ENCODE measurements around the gene NEDD1. TPM values are rescaled to one million over a fixed set of nuclear protein-coding genes. Genes with fewer than 3 reads are reported as not detected.

Gene NEDD1
- total and polyA plus RNA-seq, 4 donors, result 4.9 to 34.1 (median 10.3) TPM

- H3K27me3 ChIP-seq (ENCODE audit: control insufficient read depth in 3 of 3, insufficient read depth in 3 of 3, low read length in 2 of 3), result no peaks in the 10 kb centered on the region
- H3K4me3 ChIP-seq, result no peak overlapping the region
- TF ChIP-seq CTCF (IDR thresholded peaks at IDR 0.05; ENCODE audit: control extremely low read depth, extremely low read depth), result no peak
- no peak for DNase-seq
- H3K4me1 ChIP-seq (ENCODE audit: control insufficient read depth in 5 of 5, insufficient read depth in 5 of 5, low read length in 5 of 5), result peaks cover 0 to 9% (median 6%) of the 10 kb centered on the region in 5 donors
- H3K9ac ChIP-seq (ENCODE audit: insufficient read depth in 1 of 2, low read length in 2 of 2), result no peak overlapping the region
- H3K27ac ChIP-seq (ENCODE audit: low read depth in 1 of 2, low read length in 1 of 2), result no peak overlapping the region
- H3K36me3 ChIP-seq (ENCODE audit: control insufficient read depth in 4 of 4, insufficient read depth in 4 of 4, low read length in 4 of 4), result no peaks in the 10 kb centered on the region
- WGBS, 2 donors, result 38 to 40% methylated on average over 5 of the region's 5 CpGs
- no peaks in the 10 kb centered on the region for H3K9me3 ChIP-seq (ENCODE audit: control insufficient read depth in 4 of 4, insufficient read depth in 3 of 4, low read length in 3 of 4)
- ATAC-seq (ENCODE audit: insufficient read depth, low FRiP score), result no peak
Observed at GRCh38 chr12:96889273-96889933, 17.7 kb upstream of the NEDD1 start.

GRCh38 chr12:96890331-96890730 lies 16.7 kb upstream of the NEDD1 start:
- no peaks in the 10 kb centered on the region for H3K36me3 ChIP-seq (ENCODE audit: control insufficient read depth in 4 of 4, insufficient read depth in 4 of 4, low read length in 4 of 4)
- no peak overlapping the region for H3K4me3 ChIP-seq
- no peak overlapping the region for H3K9ac ChIP-seq (ENCODE audit: insufficient read depth in 1 of 2, low read length in 2 of 2)
- no peak for ATAC-seq (ENCODE audit: insufficient read depth, low FRiP score)
- 94 to 97% methylated on average over 2 of the region's 2 CpGs for WGBS, 2 donors
- peaks cover 0 to 9% (median 6%) of the 10 kb centered on the region in 5 donors for H3K4me1 ChIP-seq (ENCODE audit: control insufficient read depth in 5 of 5, insufficient read depth in 5 of 5, low read length in 5 of 5)
- H3K9me3 ChIP-seq (ENCODE audit: control insufficient read depth in 4 of 4, insufficient read depth in 3 of 4, low read length in 3 of 4), result no peaks in the 10 kb centered on the region
- no peak overlapping the region for H3K27ac ChIP-seq (ENCODE audit: low read depth in 1 of 2, low read length in 1 of 2)
- H3K27me3 ChIP-seq (ENCODE audit: control insufficient read depth in 3 of 3, insufficient read depth in 3 of 3, low read length in 2 of 3), result no peaks in the 10 kb centered on the region
- TF ChIP-seq CTCF (IDR thresholded peaks at IDR 0.05; ENCODE audit: control extremely low read depth, extremely low read depth), result no peak
- DNase-seq, result no peak

GRCh38 chr12:96892104-96892503 lies 15.0 kb upstream of the NEDD1 start:
- Histone ChIP-seq H3K36me3 (ENCODE audit: control insufficient read depth in 4 of 4, insufficient read depth in 4 of 4, low read length in 4 of 4) (no peaks in the 10 kb centered on the region), H3K27ac (ENCODE audit: low read depth in 1 of 2, low read length in 1 of 2) (no peak overlapping the region), H3K9me3 (ENCODE audit: control insufficient read depth in 4 of 4, insufficient read depth in 3 of 4, low read length in 3 of 4) (no peaks in the 10 kb centered on the region), H3K9ac (ENCODE audit: insufficient read depth in 1 of 2, low read length in 2 of 2) (no peak overlapping the region), H3K27me3 (ENCODE audit: control insufficient read depth in 3 of 3, insufficient read depth in 3 of 3, low read length in 2 of 3) (no peaks in the 10 kb centered on the region), H3K4me3 (no peak overlapping the region), H3K4me1 (ENCODE audit: control insufficient read depth in 5 of 5, insufficient read depth in 5 of 5, low read length in 5 of 5) (peaks cover 0 to 5% (median 3%) of the 10 kb centered on the region in 5 donors)
- ATAC-seq (ENCODE audit: insufficient read depth, low FRiP score) (no peak), DNase-seq (no peak)
- no peak for TF ChIP-seq CTCF (IDR thresholded peaks at IDR 0.05; ENCODE audit: control extremely low read depth, extremely low read depth)
- WGBS, 2 donors, result 86 to 93% methylated on average over 3 of the region's 3 CpGs

GRCh38 chr12:96897421-96897820 lies 9.6 kb upstream of the NEDD1 start:
- Histone ChIP-seq H3K9ac (ENCODE audit: insufficient read depth in 1 of 2, low read length in 2 of 2) (no peak overlapping the region), H3K9me3 (ENCODE audit: control insufficient read depth in 4 of 4, insufficient read depth in 3 of 4, low read length in 3 of 4) (no peaks in the 10 kb centered on the region), H3K36me3 (ENCODE audit: control insufficient read depth in 4 of 4, insufficient read depth in 4 of 4, low read length in 4 of 4) (no peaks in the 10 kb centered on the region), H3K27me3 (ENCODE audit: control insufficient read depth in 3 of 3, insufficient read depth in 3 of 3, low read length in 2 of 3) (no peaks in the 10 kb centered on the region), H3K4me3 (no peak overlapping the region), H3K4me1 (ENCODE audit: control insufficient read depth in 5 of 5, insufficient read depth in 5 of 5, low read length in 5 of 5) (no peaks in the 10 kb centered on the region), H3K27ac (ENCODE audit: low read depth in 1 of 2, low read length in 1 of 2) (no peak overlapping the region)
- no peak for ATAC-seq (ENCODE audit: insufficient read depth, low FRiP score)
- DNase-seq, result no peak
- WGBS, 2 donors, result 77 to 80% methylated on average over 3 of the region's 3 CpGs
- TF ChIP-seq CTCF (IDR thresholded peaks at IDR 0.05; ENCODE audit: control extremely low read depth, extremely low read depth), result no peak

All from lung (tissue), 12 donors.